Upper lobe of left lung (tissue), 6 donors: ENCODE measurements around the gene LAMA5. TPM values are rescaled to one million over a fixed set of nuclear protein-coding genes. Genes with fewer than 3 reads are reported as not detected.

ENCODE experiments used
- ATAC-seq, 2 donors: fragments of 200-7000 bp; cut with Tn5 transposase; one replicate each; pipeline ENCODE4 v1.9.1; 2022; ENCODE audit warnings: mild to moderate bottlenecking in 2 of 2, moderate library complexity in 2 of 2; ENCODE audit not compliant: low FRiP score in 2 of 2
- DNase-seq, 2 donors: peaks; one replicate each; pipeline ENCODE4 v3.0.0-alpha.2; 2019 to 2020
- H3K27ac ChIP-seq, 4 donors: fragments of 200-600 bp; sonication (generic); one replicate each; pipeline ENCODE4 v1.5.1; 2016 to 2019
- H3K27me3 ChIP-seq, 4 donors: fragments of 200-600 bp; sonication (generic); one replicate each; pipeline ENCODE4 v1.5.1; 2017 to 2019
- H3K36me3 ChIP-seq, 4 donors: fragments of 200-600 bp; sonication (generic); one replicate each; pipeline ENCODE4 v1.5.1; 2016 to 2019
- H3K4me1 ChIP-seq, 4 donors: fragments of 200-600 bp; sonication (generic); one replicate each; pipeline ENCODE4 v1.5.1; 2018 to 2019
- H3K4me3 ChIP-seq, 4 donors: fragments of 200-600 bp; sonication (generic); one replicate each; pipeline ENCODE4 v1.5.1; 2017 to 2019; ENCODE audit warnings: mild to moderate bottlenecking in 2 of 4, moderate library complexity in 1 of 4
- H3K9me3 ChIP-seq, 4 donors: fragments of 200-600 bp; sonication (generic); one replicate each; pipeline ENCODE4 v1.5.1; 2018 to 2019
- EP300 ChIP-seq, 4 donors: sonication (generic); formaldehyde crosslinking; IDR thresholded peaks; one replicate each; pipeline ENCODE4 v1.5.1; 2017; ENCODE audit warnings: antibody characterized with exemption in 4 of 4, control low read depth in 2 of 4
- POLR2A ChIP-seq, 4 donors: fragments of 450-650 bp; IDR thresholded peaks; one replicate each; pipeline ENCODE4 v1.5.1; 2016 to 2017; ENCODE audit warnings: antibody characterized with exemption in 4 of 4, mild to moderate bottlenecking in 2 of 4
- POLR2AphosphoS5 ChIP-seq, 2 donors: sonication (generic); formaldehyde crosslinking; IDR thresholded peaks; one replicate each; pipeline ENCODE4 v1.5.1; 2017; ENCODE audit warnings: antibody characterized with exemption in 2 of 2
- WGBS, 2 donors: methylation state at CpG; one replicate each; pipeline ENCODE4 v1.1.5; 2017 to 2018; 5-methylcytosine and 5-hydroxymethylcytosine counted together
- total RNA-seq, 6 donors: library from RNA; depleted of rRNA in 4 of 6; stranded (reverse); fragments of >200 nt in 4 of 6; gene quantifications; one replicate each; pipeline versions ENCODE4 v1.1.0 to v1.2.1, GENCODE V29; 2016 to 2021
- TF ChIP-seq, protein P1 (sequence below), 6 experiments: fragments of 450-650 bp in 4 of 6; fragments of 200-600 bp in 2 of 6; sonication (generic) in 2 of 6; IDR thresholded peaks; one replicate each; pipeline ENCODE4 v1.5.1; 2016 to 2019; ENCODE audit warnings: antibody characterized with exemption in 6 of 6
- donor health status: DM: no; HTN: no; CAD: no; lungs with moderate emphysema.
- donor health status: DM: no; HTN: yes; CAD: no; lungs with severe emphysema.

LAMA5 gene
- total RNA-seq, 6 donors from 2014 or later: 176 to 1,019 (median 307) TPM

DNA sequence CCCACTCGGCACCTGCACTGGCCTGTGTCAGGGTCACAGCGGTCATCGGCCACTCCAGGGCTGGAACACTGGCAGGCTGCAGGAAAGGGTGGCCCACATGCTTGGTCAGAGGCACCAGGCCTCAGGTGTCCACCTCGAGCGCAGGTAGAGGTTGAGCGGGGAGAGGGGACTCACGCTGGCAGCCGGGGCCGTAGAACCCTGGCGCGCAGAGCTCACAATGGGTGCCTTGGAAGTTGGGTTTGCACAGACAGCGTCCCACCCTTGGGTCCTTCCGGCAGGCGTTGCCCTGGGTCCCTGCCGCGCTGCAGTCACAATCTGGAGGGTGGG is 28.9 kb downstream of the LAMA5 start:
- peak in 1 of 2 donors; percentile 80 for DNase-seq
- Histone ChIP-seq H3K27me3 (no peaks in the 10 kb centered on the region), H3K9me3 (no peaks in the 10 kb centered on the region), H3K27ac (peak overlapping the region in 1 of 4 donors; percentile 21), H3K4me3 (no peak overlapping the region), H3K36me3 (peaks cover 10 to 98% (median 60%) of the 10 kb centered on the region in 4 donors), H3K4me1 (no peaks in the 10 kb centered on the region)
- ATAC-seq: no peak
- 95 to 96% methylated on average over 13 to 16 of the region's 16 CpGs for WGBS, 2 donors
- no peak for TF ChIP-seq EP300 (IDR thresholded peaks at IDR 0.05)
- TF ChIP-seq POLR2AphosphoS5 (IDR thresholded peaks at IDR 0.05): no peak
- TF ChIP-seq, protein P1, sequence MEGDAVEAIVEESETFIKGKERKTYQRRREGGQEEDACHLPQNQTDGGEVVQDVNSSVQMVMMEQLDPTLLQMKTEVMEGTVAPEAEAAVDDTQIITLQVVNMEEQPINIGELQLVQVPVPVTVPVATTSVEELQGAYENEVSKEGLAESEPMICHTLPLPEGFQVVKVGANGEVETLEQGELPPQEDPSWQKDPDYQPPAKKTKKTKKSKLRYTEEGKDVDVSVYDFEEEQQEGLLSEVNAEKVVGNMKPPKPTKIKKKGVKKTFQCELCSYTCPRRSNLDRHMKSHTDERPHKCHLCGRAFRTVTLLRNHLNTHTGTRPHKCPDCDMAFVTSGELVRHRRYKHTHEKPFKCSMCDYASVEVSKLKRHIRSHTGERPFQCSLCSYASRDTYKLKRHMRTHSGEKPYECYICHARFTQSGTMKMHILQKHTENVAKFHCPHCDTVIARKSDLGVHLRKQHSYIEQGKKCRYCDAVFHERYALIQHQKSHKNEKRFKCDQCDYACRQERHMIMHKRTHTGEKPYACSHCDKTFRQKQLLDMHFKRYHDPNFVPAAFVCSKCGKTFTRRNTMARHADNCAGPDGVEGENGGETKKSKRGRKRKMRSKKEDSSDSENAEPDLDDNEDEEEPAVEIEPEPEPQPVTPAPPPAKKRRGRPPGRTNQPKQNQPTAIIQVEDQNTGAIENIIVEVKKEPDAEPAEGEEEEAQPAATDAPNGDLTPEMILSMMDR (IDR thresholded peaks at IDR 0.05): no peak
- TF ChIP-seq POLR2A (IDR thresholded peaks at IDR 0.05): no peak

DNA sequence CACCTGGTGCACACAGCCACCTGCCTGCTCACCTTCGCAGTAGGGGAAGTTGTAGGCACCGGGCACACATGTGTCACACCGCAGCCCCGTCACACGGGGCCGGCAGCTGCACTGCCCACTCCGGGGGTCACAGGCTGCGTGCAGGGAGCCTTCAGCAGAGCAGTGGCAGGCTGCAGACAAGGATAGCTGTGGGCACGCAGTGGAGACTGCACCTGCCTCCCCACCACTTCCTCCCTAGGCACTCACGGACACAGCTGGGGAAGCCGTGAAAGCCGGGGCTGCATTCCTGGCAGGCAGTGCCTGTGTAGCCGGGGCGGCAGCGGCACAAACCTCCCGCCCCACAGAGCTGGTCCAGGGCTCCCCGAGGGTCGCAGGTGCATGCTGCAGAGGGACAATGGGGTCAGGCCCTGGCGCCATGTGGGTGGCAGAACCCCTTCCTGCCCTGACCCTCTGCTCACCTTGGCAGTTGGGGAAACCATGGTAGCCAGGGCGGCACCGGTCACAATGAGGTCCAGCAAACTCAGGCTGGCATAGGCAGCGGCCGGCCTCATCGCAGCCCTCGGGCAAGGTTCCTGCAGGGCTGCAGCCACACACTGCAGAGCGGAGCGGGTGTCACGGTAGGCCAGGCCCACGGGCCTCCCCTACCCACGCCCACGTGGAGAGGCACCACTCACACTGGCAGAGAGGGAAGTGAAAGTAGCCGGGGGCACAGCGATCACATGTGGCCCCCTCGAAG is 29.4 kb downstream of the LAMA5 start:
- peak in 1 of 2 donors; percentile 7 for ATAC-seq
- H3K36me3 ChIP-seq: peaks cover 10 to 98% (median 64%) of the 10 kb centered on the region in 4 donors
- peak overlapping the region in 1 of 4 donors; percentile 21 for H3K27ac ChIP-seq
- no peaks in the 10 kb centered on the region for H3K9me3 ChIP-seq
- peak in 1 of 2 donors; percentile 82 for DNase-seq
- no peaks in the 10 kb centered on the region for H3K27me3 ChIP-seq
- TF ChIP-seq, protein P1 (IDR thresholded peaks at IDR 0.05): no peak
- no peak for TF ChIP-seq POLR2A (IDR thresholded peaks at IDR 0.05)
- TF ChIP-seq POLR2AphosphoS5 (IDR thresholded peaks at IDR 0.05): no peak
- no peak for TF ChIP-seq EP300 (IDR thresholded peaks at IDR 0.05)
- H3K4me3 ChIP-seq: no peak overlapping the region
- 74% methylated on average over 24 of the region's 34 CpGs; no CpG with 5 or more reads in 1 of the 2 donors for WGBS, 2 donors
- no peaks in the 10 kb centered on the region for H3K4me1 ChIP-seq

DNA sequence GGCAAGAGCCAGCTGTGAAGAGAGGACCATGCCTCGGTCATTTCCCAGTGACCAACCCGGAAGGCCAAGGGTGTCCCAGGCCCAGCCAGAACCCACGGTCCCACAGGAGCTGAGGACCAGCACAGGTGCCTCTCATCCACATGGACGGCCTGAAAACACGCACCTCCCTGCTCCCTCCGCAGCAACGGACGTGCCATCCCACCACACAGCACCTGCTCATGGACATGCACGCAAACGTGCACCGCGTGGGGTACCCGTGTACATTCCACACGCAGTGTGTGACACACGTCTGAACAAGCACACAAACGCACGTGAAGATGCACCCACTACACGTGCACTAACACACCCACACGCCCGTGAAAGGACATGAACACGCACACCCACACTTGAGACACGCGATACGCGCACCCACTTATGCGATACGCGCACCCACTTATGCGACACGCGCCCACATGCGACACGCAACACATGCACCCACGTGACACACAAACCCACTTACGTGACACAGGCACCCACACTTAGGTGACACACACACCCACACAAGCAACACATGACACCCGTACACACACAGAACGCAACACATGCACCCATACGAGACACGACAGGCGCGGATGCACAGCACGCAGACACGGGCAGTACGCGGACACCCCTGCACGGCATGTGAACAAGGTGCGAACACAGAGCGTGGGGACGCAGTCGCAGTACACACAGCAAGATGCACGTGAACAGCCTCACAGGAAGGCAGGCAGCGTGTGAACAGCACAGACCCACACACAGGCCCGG is 30.1 kb downstream of the LAMA5 start:
- 93 to 96% methylated on average over 49 to 53 of the region's 53 CpGs for WGBS, 2 donors
- H3K4me1 ChIP-seq: no peaks in the 10 kb centered on the region
- no peak overlapping the region for H3K4me3 ChIP-seq
- no peak for ATAC-seq
- H3K36me3 ChIP-seq: peaks cover 14 to 98% (median 70%) of the 10 kb centered on the region in 4 donors
- H3K27ac ChIP-seq: peak overlapping the region in 1 of 4 donors; percentile 21
- no peaks in the 10 kb centered on the region for H3K27me3 ChIP-seq
- TF ChIP-seq POLR2AphosphoS5 (IDR thresholded peaks at IDR 0.05): no peak
- no peak for TF ChIP-seq EP300 (IDR thresholded peaks at IDR 0.05)
- no peak for TF ChIP-seq POLR2A (IDR thresholded peaks at IDR 0.05)
- TF ChIP-seq, protein P1 (IDR thresholded peaks at IDR 0.05): no peak
- no peaks in the 10 kb centered on the region for H3K9me3 ChIP-seq
- peak in 1 of 2 donors; percentile 80 for DNase-seq

DNA sequence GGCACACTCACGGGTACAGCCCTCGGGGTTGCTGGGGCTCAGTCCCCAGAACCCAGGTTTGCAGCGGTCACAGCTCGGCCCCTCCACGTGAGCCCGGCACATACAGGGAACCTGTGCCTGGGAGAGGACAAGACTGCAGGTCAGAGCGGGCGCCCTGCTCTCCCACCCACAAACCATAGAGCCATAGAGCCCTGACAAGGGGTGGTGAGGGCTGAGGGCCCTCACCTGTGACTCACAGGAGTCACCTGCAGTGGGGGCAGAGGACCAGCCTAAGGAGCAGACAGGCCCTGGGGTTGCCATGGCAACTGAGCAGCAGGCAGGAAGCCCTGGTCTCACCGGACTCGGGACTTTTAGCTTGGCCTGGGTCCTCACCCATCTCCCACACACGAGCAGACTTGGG is 30.8 kb downstream of the LAMA5 start:
- H3K27me3 ChIP-seq: no peaks in the 10 kb centered on the region
- H3K4me1 ChIP-seq: no peaks in the 10 kb centered on the region
- no peak for TF ChIP-seq POLR2AphosphoS5 (IDR thresholded peaks at IDR 0.05)
- TF ChIP-seq POLR2A (IDR thresholded peaks at IDR 0.05): no peak
- TF ChIP-seq, protein P1 (IDR thresholded peaks at IDR 0.05): no peak
- no peak for TF ChIP-seq EP300 (IDR thresholded peaks at IDR 0.05)
- H3K4me3 ChIP-seq: no peak overlapping the region
- no peak overlapping the region for H3K27ac ChIP-seq
- no peaks in the 10 kb centered on the region for H3K9me3 ChIP-seq
- DNase-seq: peak in 1 of 2 donors; percentile 38
- peaks cover 14 to 98% (median 76%) of the 10 kb centered on the region in 4 donors for H3K36me3 ChIP-seq
- WGBS, 2 donors: 88% methylated on average over 11 of the region's 11 CpGs; no CpG with 5 or more reads in 1 of the 2 donors
- ATAC-seq: no peak
